Endothelial cell of umbilical vein (primary cell): ENCODE measurements around the gene KRT76. TPM values are rescaled to one million over a fixed set of nuclear protein-coding genes. Genes with fewer than 3 reads are reported as not detected.

ENCODE experiments used
- BruUV-seq: library from RNA; stranded (reverse); fragments of 400-500 nt; replicated peaks from 2 replicates; lab custom pipeline; 2021; lab: Mats Ljungman, UMichigan
- CTCF ChIA-PET: fragments of 300-600, 350-600 bp; sonication (Branson Sonifier 250); formaldehyde crosslinking; loops from one replicate; lab custom pipeline; 2021; ENCODE audit warnings: antibody characterized with exemption, inconsistent platforms; lab: Charles Lee
- POLR2A ChIA-PET: fragments of 300-600, 350-600 bp; sonication (Branson Sonifier 250); formaldehyde crosslinking; loops from one replicate; lab custom pipeline; 2021; ENCODE audit warnings: antibody characterized with exemption, inconsistent platforms; lab: Charles Lee
- DNase-seq: peaks from one replicate; pipeline ENCODE4 v3.0.0-alpha.2; 2011; ENCODE audit warnings: low read depth, low spot score
- FAIRE-seq: peaks from 2 replicates; lab custom pipeline; 2011; peaks lifted over from hg19 to GRCh38; lab: Jason Lieb, UNC
- H2AFZ ChIP-seq: 2 replicates; pipeline ENCODE4 v1.6.0; 2012; ENCODE audit warnings: low read depth, low read length, control low read depth, inconsistent platforms
- H3K27ac ChIP-seq: 2 replicates; pipeline ENCODE4 v1.5.1; 2011; ENCODE audit warnings: low read depth, mild to moderate bottlenecking, control low read depth, low read length, moderate library complexity; ENCODE audit not compliant: insufficient read depth
- H3K27me3 ChIP-seq, 2 experiments: 2 replicates each; pipeline versions ENCODE4 v1.6.0 to v1.6.1; 2011; ENCODE audit warnings: low read length in 2 of 2, mixed read lengths in 1 of 2; ENCODE audit not compliant: control insufficient read depth in 2 of 2, insufficient read depth in 2 of 2
- H3K36me3 ChIP-seq, 2 experiments: 2 replicates in 1 of 2; 3 replicates in 1 of 2; pipeline ENCODE4 v1.5.1; 2011; ENCODE audit warnings: low read length in 2 of 2, mild to moderate bottlenecking in 1 of 2, moderate library complexity in 1 of 2; ENCODE audit not compliant: control insufficient read depth in 2 of 2, insufficient read depth in 2 of 2; ENCODE audit errors: extremely low read depth in 1 of 2
- H3K4me1 ChIP-seq: 3 replicates; pipeline ENCODE4 v1.5.1; 2011; ENCODE audit warnings: mild to moderate bottlenecking, low read length; ENCODE audit not compliant: control insufficient read depth, insufficient read depth; ENCODE audit errors: extremely low read depth
- H3K4me2 ChIP-seq: 2 replicates; pipeline ENCODE4 v1.6.1; 2011; ENCODE audit warnings: low read length, control low read depth, mixed read lengths; ENCODE audit not compliant: insufficient read depth
- H3K4me3 ChIP-seq, 3 experiments: fragments of 200-600 bp in 1 of 3; sonication (generic), shearing (Covaris generic) in 1 of 3; replicated peaks in 1 of 3; 2 replicates each; pipeline ENCODE4 v1.5.1; 2011 to 2016; ENCODE audit warnings: control low read depth in 3 of 3, low read length in 3 of 3, mild to moderate bottlenecking in 2 of 3, inconsistent platforms in 1 of 3, low read depth in 1 of 3, moderate library complexity in 1 of 3; ENCODE audit not compliant: insufficient read depth in 1 of 3
- H3K79me2 ChIP-seq: 2 replicates; pipeline ENCODE4 v1.6.0; 2012; ENCODE audit warnings: low read length, inconsistent platforms; ENCODE audit not compliant: control insufficient read depth, insufficient read depth
- H3K9ac ChIP-seq: replicated peaks from 2 replicates; pipeline ENCODE3; 2011; ENCODE audit warnings: low read length, control low read depth; ENCODE audit not compliant: insufficient read depth; ENCODE audit errors: extremely low read depth
- H3K9me1 ChIP-seq: replicated peaks from 3 replicates; pipeline ENCODE4 v1.6.0; 2011; ENCODE audit warnings: mild to moderate bottlenecking, low read length; ENCODE audit not compliant: control insufficient read depth, insufficient read depth; ENCODE audit errors: extremely low read depth
- H3K9me3 ChIP-seq: replicated peaks from 2 replicates; pipeline ENCODE4 v1.5.1; 2012; ENCODE audit warnings: low read length, inconsistent platforms; ENCODE audit not compliant: control insufficient read depth, insufficient read depth
- H4K20me1 ChIP-seq: replicated peaks from 2 replicates; pipeline ENCODE3; 2011; ENCODE audit warnings: mild to moderate bottlenecking, low read length; ENCODE audit not compliant: control insufficient read depth, insufficient read depth; ENCODE audit errors: extremely low read depth
- FOS ChIP-seq: IDR thresholded peaks from 2 replicates; pipeline ENCODE4 v1.6.1; 2011; ENCODE audit warnings: mild to moderate bottlenecking, low read length, moderate library complexity, borderline replicate concordance; ENCODE audit not compliant: insufficient read depth
- MAX ChIP-seq: IDR thresholded peaks from 2 replicates; pipeline ENCODE4 v1.6.1; 2011; ENCODE audit not compliant: insufficient read depth, insufficient read length
- MYC ChIP-seq: IDR thresholded peaks from one replicate; pipeline ENCODE4 v1.6.1; 2011; ENCODE audit warnings: mild to moderate bottlenecking, low read depth, low read length
- POLR2A ChIP-seq: IDR thresholded peaks from 2 replicates; pipeline ENCODE4 v1.6.1; 2012; ENCODE audit warnings: low read depth, mild to moderate bottlenecking, control low read depth, low read length
- dilution Hi-C: fragments of 300-500 bp; cut with MboI; formaldehyde crosslinking; loops from one replicate; pipeline ENCODE4 v1.15.0; 2019; ENCODE audit warnings: low sequenced_read_pairs; ENCODE audit not compliant: extremely low pct_ligation_motif_present
- intact Hi-C: fragments of 100-400 bp; cut with micrococcal nuclease; formaldehyde crosslinking; loops from one replicate; pipeline ENCODE4 v1.10.0; 2022
- polyA plus RNA-seq, 4 experiments: library from polyadenylated mRNA; depleted of rRNA in 3 of 4; stranded (reverse) in 3 of 4; unstranded in 1 of 4; fragments of >200 nt; gene quantifications; 2 replicates each; pipeline versions ENCODE4 v1.2.1 to v1.2.3, GENCODE V29; 2011 to 2012; ENCODE audit warnings: missing spikeins in 1 of 4
- total RNA-seq: library from RNA; stranded (reverse); gene quantifications from 2 replicates; pipeline ENCODE4 v1.2.3, GENCODE V29; 2021
- TF ChIP-seq, protein P1 (sequence below), 2 donors: IDR thresholded peaks; 1 replicate in 1 of 2; 2 replicates in 1 of 2; pipeline ENCODE4 v1.5.1; 2011; ENCODE audit warnings: low read length in 2 of 2, mild to moderate bottlenecking in 2 of 2, moderate library complexity in 2 of 2, control low read depth in 1 of 2, inconsistent platforms in 1 of 2, low read depth in 1 of 2; ENCODE audit not compliant: insufficient read depth in 1 of 2; ENCODE audit errors: extremely low read depth in 1 of 2

Gene KRT76
- total and polyA plus RNA-seq, 2 donors (not counting 3 experiments of a cell fraction or from before 2014, with no cell fraction given), result not detected

- TF ChIP-seq MAX, result no peak
- no TSS peak for BruUV-seq
- Histone ChIP-seq H3K4me1 (no peaks in the 10 kb centered on the region), H3K9me3 (no peaks in the 10 kb centered on the region), H3K4me3 (no peak overlapping the region), H3K36me3 (no peaks in the 10 kb centered on the region), H3K9me1 (no peaks in the 10 kb centered on the region), H3K27me3 (peaks cover 12 to 17% of the 10 kb centered on the region in 2 experiments), H2AFZ (no peak overlapping the region), H3K4me2 (no peak overlapping the region), H3K27ac (no peak overlapping the region), H3K9ac (no peak overlapping the region), H4K20me1 (no peaks in the 10 kb centered on the region), H3K79me2 (no peaks in the 10 kb centered on the region)
- DNase-seq (no peak), FAIRE-seq (no peak)
- ChIA-PET CTCF (no interaction called here), POLR2A (no interaction called here)
- dilution Hi-C loops (no loop called here), intact Hi-C loops (no loop called here)
Observed at GRCh38 chr12:52792185-52793029, 15.3 kb upstream of the KRT76 start.

DNA sequence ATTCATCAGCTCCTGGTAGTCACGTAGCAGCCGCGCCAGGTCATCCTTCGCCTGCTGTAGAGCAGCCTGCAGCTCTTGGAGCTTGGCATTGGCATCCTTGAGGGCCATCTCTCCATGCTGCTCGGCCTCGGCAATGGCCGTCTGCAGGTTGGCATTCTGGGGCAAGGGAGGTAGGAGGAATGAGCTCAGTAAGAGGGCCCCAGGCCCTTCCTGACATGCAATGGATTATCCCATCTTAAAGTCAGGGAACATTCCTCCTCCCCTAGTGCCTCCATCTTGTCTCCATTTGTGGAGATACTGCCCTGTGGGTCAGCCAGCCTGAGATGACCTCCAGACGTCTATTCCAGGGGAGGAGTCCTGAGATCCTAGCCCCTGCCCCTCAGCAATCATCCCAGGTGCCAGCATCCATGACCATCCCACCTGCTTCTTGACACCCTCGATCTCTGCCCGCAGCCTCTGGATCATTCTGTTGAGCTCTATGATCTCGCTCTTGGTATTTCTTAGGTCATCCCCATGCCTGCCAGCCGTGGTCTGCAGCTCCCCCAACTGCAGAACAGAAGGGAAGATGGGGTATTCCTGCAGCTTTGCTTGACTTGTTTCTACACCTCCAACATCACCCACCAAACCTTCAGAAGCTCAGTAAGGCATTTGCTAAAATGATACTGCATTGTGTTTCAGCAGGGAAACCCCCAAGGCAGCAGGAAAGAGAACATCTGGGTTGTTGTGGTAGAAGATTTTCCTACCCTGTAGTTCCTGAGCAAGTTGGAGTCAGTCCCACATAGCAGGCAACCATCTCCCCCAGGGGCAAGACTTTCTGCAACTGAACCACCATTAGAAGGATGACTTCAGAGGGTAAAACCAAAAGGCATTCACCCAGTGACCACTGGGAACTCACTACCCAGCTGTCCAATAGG, 14.4 kb upstream of the KRT76 start:
- no peak for FAIRE-seq
- dilution Hi-C loops, result no loop called here
- no peaks in the 10 kb centered on the region for H3K9me3 ChIP-seq
- no peak overlapping the region for H3K9ac ChIP-seq
- no peak for TF ChIP-seq MYC
- TF ChIP-seq, protein P1, sequence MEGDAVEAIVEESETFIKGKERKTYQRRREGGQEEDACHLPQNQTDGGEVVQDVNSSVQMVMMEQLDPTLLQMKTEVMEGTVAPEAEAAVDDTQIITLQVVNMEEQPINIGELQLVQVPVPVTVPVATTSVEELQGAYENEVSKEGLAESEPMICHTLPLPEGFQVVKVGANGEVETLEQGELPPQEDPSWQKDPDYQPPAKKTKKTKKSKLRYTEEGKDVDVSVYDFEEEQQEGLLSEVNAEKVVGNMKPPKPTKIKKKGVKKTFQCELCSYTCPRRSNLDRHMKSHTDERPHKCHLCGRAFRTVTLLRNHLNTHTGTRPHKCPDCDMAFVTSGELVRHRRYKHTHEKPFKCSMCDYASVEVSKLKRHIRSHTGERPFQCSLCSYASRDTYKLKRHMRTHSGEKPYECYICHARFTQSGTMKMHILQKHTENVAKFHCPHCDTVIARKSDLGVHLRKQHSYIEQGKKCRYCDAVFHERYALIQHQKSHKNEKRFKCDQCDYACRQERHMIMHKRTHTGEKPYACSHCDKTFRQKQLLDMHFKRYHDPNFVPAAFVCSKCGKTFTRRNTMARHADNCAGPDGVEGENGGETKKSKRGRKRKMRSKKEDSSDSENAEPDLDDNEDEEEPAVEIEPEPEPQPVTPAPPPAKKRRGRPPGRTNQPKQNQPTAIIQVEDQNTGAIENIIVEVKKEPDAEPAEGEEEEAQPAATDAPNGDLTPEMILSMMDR (IDR thresholded peaks at IDR 0.05; ENCODE audit: extremely low read depth in 1 of 2, insufficient read depth in 1 of 2, low read depth in 1 of 2, low read length in 2 of 2), result no peak
- TF ChIP-seq FOS, result no peak
- TF ChIP-seq POLR2A, result no peak
- ChIA-PET CTCF (no interaction called here), POLR2A (no interaction called here)
- H3K27ac ChIP-seq, result no peak overlapping the region
- H3K4me3 ChIP-seq, result no peak overlapping the region
- H3K4me1 ChIP-seq, result no peaks in the 10 kb centered on the region
- H3K27me3 ChIP-seq, result peaks cover 12 to 17% of the 10 kb centered on the region in 2 experiments
- H3K4me2 ChIP-seq, result no peak overlapping the region
- DNase-seq, result no peak
- H3K79me2 ChIP-seq, result no peaks in the 10 kb centered on the region
- no peaks in the 10 kb centered on the region for H3K36me3 ChIP-seq
- no peak overlapping the region for H2AFZ ChIP-seq
- H4K20me1 ChIP-seq, result no peaks in the 10 kb centered on the region
- no peaks in the 10 kb centered on the region for H3K9me1 ChIP-seq
- intact Hi-C loops, result no loop called here
- no TSS peak for BruUV-seq
